ENCODE results near the gene POTEF.
"Not testable (repeated sequence)": the region's sequence is repeated elsewhere in the genome, so short reads cannot be mapped to it uniquely, and the experiment has no call there.

DNA sequence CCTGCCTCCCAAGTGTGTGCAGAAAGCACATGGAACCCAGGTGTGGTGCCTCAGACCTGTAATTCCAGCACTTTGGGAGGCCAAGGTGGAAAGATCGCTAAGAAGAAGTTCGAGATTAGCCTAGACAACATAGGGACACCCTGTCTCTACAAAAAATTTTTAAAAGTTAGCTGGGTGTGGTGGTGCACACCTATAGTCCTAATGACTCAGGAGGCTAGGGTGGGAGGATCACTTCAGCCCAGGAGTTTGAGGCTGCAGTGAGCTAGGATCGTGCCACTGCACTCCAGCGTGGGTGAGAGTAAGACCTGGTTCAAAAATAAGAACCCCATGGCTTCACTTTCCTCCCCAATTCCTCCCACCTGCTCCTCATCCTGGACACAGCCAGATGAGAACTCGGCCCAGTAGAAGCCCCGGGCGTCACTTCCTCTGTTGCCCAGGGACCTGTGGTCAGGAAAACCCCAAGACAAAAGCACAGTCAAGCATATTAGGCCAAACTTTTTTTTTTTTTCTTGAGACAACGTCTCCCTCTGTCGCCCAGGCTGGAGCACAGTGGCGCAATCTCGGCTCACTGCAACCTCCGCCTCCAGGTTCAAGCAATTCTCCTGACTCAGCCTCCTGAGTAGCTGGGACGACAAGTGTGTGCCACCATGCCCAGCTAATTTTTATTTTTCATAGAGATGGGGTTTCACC, 28.9 kb upstream of the POTEF start:
- not testable (repeated sequence) for TF ChIP-seq JUND (IDR thresholded peaks at IDR 0.05); RAD21 (IDR thresholded peaks at IDR 0.05); SP1 (IDR thresholded peaks at IDR 0.05); GABPA (IDR thresholded peaks at IDR 0.05 in 1 of 2, conservative IDR thresholded peaks at IDR 0.05 in 1 of 2); RXRA (IDR thresholded peaks at IDR 0.05); YY1 (IDR thresholded peaks at IDR 0.05); FOXA1 (IDR thresholded peaks at IDR 0.05); TAF1 (conservative IDR thresholded peaks at IDR 0.05); ATF3 (IDR thresholded peaks at IDR 0.05); EGR1 (IDR thresholded peaks at IDR 0.05; ENCODE audit: low read depth in 2 of 2); NR2F2 (IDR thresholded peaks at IDR 0.05)
- TF ChIP-seq, protein P1, sequence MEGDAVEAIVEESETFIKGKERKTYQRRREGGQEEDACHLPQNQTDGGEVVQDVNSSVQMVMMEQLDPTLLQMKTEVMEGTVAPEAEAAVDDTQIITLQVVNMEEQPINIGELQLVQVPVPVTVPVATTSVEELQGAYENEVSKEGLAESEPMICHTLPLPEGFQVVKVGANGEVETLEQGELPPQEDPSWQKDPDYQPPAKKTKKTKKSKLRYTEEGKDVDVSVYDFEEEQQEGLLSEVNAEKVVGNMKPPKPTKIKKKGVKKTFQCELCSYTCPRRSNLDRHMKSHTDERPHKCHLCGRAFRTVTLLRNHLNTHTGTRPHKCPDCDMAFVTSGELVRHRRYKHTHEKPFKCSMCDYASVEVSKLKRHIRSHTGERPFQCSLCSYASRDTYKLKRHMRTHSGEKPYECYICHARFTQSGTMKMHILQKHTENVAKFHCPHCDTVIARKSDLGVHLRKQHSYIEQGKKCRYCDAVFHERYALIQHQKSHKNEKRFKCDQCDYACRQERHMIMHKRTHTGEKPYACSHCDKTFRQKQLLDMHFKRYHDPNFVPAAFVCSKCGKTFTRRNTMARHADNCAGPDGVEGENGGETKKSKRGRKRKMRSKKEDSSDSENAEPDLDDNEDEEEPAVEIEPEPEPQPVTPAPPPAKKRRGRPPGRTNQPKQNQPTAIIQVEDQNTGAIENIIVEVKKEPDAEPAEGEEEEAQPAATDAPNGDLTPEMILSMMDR (IDR thresholded peaks at IDR 0.05; ENCODE audit: low read depth, low read length, missing input control): not testable (repeated sequence)
- TF ChIP-seq, protein P2, sequence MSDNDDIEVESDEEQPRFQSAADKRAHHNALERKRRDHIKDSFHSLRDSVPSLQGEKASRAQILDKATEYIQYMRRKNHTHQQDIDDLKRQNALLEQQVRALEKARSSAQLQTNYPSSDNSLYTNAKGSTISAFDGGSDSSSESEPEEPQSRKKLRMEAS (IDR thresholded peaks at IDR 0.05): not testable (repeated sequence)
- TF ChIP-seq, protein P3, sequence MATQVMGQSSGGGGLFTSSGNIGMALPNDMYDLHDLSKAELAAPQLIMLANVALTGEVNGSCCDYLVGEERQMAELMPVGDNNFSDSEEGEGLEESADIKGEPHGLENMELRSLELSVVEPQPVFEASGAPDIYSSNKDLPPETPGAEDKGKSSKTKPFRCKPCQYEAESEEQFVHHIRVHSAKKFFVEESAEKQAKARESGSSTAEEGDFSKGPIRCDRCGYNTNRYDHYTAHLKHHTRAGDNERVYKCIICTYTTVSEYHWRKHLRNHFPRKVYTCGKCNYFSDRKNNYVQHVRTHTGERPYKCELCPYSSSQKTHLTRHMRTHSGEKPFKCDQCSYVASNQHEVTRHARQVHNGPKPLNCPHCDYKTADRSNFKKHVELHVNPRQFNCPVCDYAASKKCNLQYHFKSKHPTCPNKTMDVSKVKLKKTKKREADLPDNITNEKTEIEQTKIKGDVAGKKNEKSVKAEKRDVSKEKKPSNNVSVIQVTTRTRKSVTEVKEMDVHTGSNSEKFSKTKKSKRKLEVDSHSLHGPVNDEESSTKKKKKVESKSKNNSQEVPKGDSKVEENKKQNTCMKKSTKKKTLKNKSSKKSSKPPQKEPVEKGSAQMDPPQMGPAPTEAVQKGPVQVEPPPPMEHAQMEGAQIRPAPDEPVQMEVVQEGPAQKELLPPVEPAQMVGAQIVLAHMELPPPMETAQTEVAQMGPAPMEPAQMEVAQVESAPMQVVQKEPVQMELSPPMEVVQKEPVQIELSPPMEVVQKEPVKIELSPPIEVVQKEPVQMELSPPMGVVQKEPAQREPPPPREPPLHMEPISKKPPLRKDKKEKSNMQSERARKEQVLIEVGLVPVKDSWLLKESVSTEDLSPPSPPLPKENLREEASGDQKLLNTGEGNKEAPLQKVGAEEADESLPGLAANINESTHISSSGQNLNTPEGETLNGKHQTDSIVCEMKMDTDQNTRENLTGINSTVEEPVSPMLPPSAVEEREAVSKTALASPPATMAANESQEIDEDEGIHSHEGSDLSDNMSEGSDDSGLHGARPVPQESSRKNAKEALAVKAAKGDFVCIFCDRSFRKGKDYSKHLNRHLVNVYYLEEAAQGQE (IDR thresholded peaks at IDR 0.05): not testable (repeated sequence)

All from liver (tissue), 3 donors.